ENCODE measurements around the gene ADGRG7.

ADGRG7 gene, protein sequence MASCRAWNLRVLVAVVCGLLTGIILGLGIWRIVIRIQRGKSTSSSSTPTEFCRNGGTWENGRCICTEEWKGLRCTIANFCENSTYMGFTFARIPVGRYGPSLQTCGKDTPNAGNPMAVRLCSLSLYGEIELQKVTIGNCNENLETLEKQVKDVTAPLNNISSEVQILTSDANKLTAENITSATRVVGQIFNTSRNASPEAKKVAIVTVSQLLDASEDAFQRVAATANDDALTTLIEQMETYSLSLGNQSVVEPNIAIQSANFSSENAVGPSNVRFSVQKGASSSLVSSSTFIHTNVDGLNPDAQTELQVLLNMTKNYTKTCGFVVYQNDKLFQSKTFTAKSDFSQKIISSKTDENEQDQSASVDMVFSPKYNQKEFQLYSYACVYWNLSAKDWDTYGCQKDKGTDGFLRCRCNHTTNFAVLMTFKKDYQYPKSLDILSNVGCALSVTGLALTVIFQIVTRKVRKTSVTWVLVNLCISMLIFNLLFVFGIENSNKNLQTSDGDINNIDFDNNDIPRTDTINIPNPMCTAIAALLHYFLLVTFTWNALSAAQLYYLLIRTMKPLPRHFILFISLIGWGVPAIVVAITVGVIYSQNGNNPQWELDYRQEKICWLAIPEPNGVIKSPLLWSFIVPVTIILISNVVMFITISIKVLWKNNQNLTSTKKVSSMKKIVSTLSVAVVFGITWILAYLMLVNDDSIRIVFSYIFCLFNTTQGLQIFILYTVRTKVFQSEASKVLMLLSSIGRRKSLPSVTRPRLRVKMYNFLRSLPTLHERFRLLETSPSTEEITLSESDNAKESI

DNA sequence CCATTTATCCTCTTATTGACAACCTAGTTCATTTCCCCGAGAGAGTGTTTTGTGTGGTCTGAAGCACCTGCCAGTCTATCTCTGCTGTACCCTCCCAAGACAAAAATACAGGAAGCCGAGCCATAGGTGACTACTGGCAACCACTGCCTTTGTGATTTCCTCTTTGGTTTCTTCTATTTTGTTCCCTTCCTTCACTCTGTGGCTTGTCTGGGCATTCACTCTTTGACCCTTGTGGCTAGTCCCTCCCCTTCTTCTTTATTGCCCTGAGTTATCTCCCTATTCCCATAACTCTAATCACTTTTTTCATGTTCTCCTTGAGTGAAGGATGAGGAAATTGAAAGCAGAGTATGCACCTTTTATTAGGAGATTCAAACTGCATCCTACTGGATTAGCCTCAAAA is at the start of gene ADGRG7:
TSS of gene ADGRG7 (plus strand) at position 297 of the 400 bp plus-strand sequence. CDS start 256 bp downstream, outside the sequence.
- H3K4me3 ChIP-seq (ENCODE audit: control insufficient read depth, low read depth, low read length) = no peak within 1 kb of the TSS
- no peak for DNase-seq (ENCODE audit: low read depth)
- no peak for TF ChIP-seq CTCF (IDR thresholded peaks at IDR 0.05; ENCODE audit: control insufficient read depth, insufficient read depth, low read depth, low read length, missing control alignments)

- no peak for DNase-seq (ENCODE audit: low read depth)
- no peak overlapping the region for H3K4me3 ChIP-seq (ENCODE audit: control insufficient read depth, low read depth, low read length)
- TF ChIP-seq CTCF (IDR thresholded peaks at IDR 0.05; ENCODE audit: control insufficient read depth, insufficient read depth, low read depth, low read length, missing control alignments) = no peak
Measured at GRCh38 chr3:100560426-100560825, 49.0 kb upstream of the ADGRG7 start.

DNA sequence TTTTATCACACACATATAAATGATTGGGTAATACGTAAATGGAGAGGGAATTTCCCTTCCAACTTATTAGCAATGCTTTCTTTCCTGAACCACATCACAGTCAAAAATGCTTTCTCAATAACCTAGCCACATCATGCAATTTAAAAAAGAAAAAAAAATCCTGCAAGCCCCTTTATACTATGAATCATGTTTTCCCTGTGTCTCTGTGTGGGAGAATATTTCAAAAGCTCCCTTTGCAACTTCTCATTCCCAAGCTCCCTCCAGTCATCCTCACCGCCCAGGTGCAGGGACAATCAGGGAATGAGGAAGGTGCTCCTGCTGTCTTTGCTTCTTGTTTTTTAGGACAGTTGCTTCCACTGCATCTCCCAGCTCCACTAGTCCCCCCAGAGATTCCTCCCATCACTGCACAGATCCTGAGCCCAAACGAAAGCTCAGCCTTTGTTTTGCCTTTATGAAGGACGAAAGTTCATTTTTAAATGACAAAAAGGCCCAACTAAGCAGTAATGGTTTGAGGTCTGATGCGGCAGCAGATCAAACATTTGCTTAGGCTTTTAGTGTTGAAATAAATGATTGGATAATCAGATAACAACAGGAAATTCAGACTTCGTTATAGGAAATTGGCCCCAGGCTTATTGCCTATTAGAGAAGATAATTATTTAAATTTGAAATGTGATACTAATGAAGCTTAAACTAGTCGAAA is 47.8 kb upstream of the ADGRG7 start:
- no peak for TF ChIP-seq CTCF (IDR thresholded peaks at IDR 0.05; ENCODE audit: control insufficient read depth, insufficient read depth, low read depth, low read length, missing control alignments)
- H3K4me3 ChIP-seq (ENCODE audit: control insufficient read depth, low read depth, low read length) = no peak overlapping the region
- peak; percentile 87 for DNase-seq (ENCODE audit: low read depth)

- TF ChIP-seq CTCF (IDR thresholded peaks at IDR 0.05; ENCODE audit: control insufficient read depth, insufficient read depth, low read depth, low read length, missing control alignments) = no peak
- DNase-seq (ENCODE audit: low read depth) = no peak
- no peak overlapping the region for H3K4me3 ChIP-seq (ENCODE audit: control insufficient read depth, low read depth, low read length)
Measured at GRCh38 chr3:100562224-100562857, 47.1 kb upstream of the ADGRG7 start.

- no peak overlapping the region for H3K4me3 ChIP-seq (ENCODE audit: control insufficient read depth, low read depth, low read length)
- TF ChIP-seq CTCF (IDR thresholded peaks at IDR 0.05; ENCODE audit: control insufficient read depth, insufficient read depth, low read depth, low read length, missing control alignments) = no peak
- no peak for DNase-seq (ENCODE audit: low read depth)
Measured at GRCh38 chr3:100563228-100563627, 46.2 kb upstream of the ADGRG7 start.

DNA sequence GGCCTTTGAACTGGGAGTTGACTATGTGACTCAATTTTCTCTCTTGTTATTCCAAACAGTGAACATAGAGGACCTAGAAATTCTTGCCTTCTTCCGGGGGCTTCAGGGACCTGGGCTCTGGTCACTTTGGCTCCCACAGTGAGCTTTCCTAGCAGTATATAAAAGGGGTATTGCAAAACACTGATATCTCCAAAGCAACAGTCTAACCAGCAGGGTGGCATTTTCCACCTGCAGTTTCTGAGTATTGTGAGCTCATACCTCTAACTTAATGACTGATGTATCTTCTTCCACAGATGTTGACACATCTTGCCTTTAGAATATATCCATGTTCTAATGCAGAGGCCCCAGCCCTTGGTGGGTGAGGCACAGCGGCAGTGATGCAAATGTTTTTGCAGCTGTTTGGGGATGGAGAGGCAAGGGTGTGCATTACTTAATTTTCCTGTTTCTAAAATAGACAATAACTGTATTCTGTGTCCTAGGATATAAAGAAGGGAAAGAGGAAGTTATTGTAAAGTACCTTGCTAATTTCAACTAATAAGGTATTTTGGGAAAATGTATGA is 45.7 kb upstream of the ADGRG7 start:
- TF ChIP-seq CTCF (IDR thresholded peaks at IDR 0.05; ENCODE audit: control insufficient read depth, insufficient read depth, low read depth, low read length, missing control alignments) = no peak
- DNase-seq (ENCODE audit: low read depth) = no peak

More for the DNA sequence above, 45.7 kb upstream of the ADGRG7 start:
- H3K4me3 ChIP-seq (ENCODE audit: control insufficient read depth, low read depth, low read length) = no peak overlapping the region

Measured in AG09309 (cell line).